Urothelium cell line (cell line): ENCODE data around the gene CASP8AP2.
"Not testable (repeated sequence)": the region's sequence is repeated elsewhere in the genome, so short reads cannot be mapped to it uniquely, and the experiment has no call there.

ENCODE experiments used
- DNase-seq: peaks from one replicate; pipeline ENCODE4 v3.0.0; 2011; ENCODE audit warnings: low spot score, mixed read lengths
- FAIRE-seq: peaks from 2 replicates; lab custom pipeline; 2011; peaks lifted over from hg19 to GRCh38; lab: Jason Lieb, UNC

The CASP8AP2 gene

GRCh38 chr6:89829472-89830169, at the start of gene CASP8AP2:
Gene CASP8AP2, plus strand, starts transcription at chr6:89829880.
- DNase-seq (peak; percentile 90), FAIRE-seq (no peak)

GRCh38 chr6:89781070-89782034, 48.3 kb upstream of the CASP8AP2 start:
- DNase-seq: no peak
- no peak for FAIRE-seq

GRCh38 chr6:89782222-89782621, 47.5 kb upstream of the CASP8AP2 start:
- no peak for FAIRE-seq

GRCh38 chr6:89783293-89783692, 46.4 kb upstream of the CASP8AP2 start:
- not testable (repeated sequence) for DNase-seq, FAIRE-seq

More at GRCh38 chr6:89782222-89782621, 47.5 kb upstream of the CASP8AP2 start:
- DNase-seq: no peak

- FAIRE-seq (no peak), DNase-seq (no peak)
Measured at GRCh38 chr6:89784838-89785237, 44.8 kb upstream of the CASP8AP2 start.

GRCh38 chr6:89786970-89787369, 42.7 kb upstream of the CASP8AP2 start:
- FAIRE-seq (no peak), DNase-seq (no peak)

- DNase-seq (no peak), FAIRE-seq (no peak)
Measured at GRCh38 chr6:89787660-89788328, 41.9 kb upstream of the CASP8AP2 start.

- no peak for FAIRE-seq
- no peak for DNase-seq
Measured at GRCh38 chr6:89789980-89790379, 39.7 kb upstream of the CASP8AP2 start.

- no peak for FAIRE-seq
- no peak for DNase-seq
Measured at GRCh38 chr6:89790403-89790802, 39.3 kb upstream of the CASP8AP2 start.

GRCh38 chr6:89792881-89793280, 36.8 kb upstream of the CASP8AP2 start:
- no peak for FAIRE-seq
- DNase-seq: peak; percentile 17

- no peak for DNase-seq
- no peak for FAIRE-seq
Measured at GRCh38 chr6:89793586-89793985, 36.1 kb upstream of the CASP8AP2 start.

GRCh38 chr6:89794324-89794723, 35.4 kb upstream of the CASP8AP2 start:
- DNase-seq (no peak), FAIRE-seq (no peak)

- no peak for FAIRE-seq
- DNase-seq: no peak
Measured at GRCh38 chr6:89797317-89797716, 32.4 kb upstream of the CASP8AP2 start.

- DNase-seq (no peak), FAIRE-seq (no peak)
Measured at GRCh38 chr6:89799096-89799495, 30.6 kb upstream of the CASP8AP2 start.

GRCh38 chr6:89799756-89800155, 29.9 kb upstream of the CASP8AP2 start:
- FAIRE-seq (no peak), DNase-seq (no peak)

GRCh38 chr6:89803271-89803670, 26.4 kb upstream of the CASP8AP2 start:
- FAIRE-seq (no peak), DNase-seq (no peak)

GRCh38 chr6:89805814-89806371, 23.8 kb upstream of the CASP8AP2 start:
- FAIRE-seq (no peak), DNase-seq (no peak)

- DNase-seq (no peak), FAIRE-seq (no peak)
Measured at GRCh38 chr6:89807581-89807980, 22.1 kb upstream of the CASP8AP2 start.

- DNase-seq, FAIRE-seq: not testable (repeated sequence)
Measured at GRCh38 chr6:89813422-89813821, 16.3 kb upstream of the CASP8AP2 start.

- no peak for DNase-seq
- FAIRE-seq: no peak
Measured at GRCh38 chr6:89817481-89817880, 12.2 kb upstream of the CASP8AP2 start.

GRCh38 chr6:89818977-89819335, 10.7 kb upstream of the CASP8AP2 start:
- DNase-seq (no peak), FAIRE-seq (no peak)
